Astrocyte of the cerebellum (primary cell): ENCODE results near the gene C19orf85.

Experiments used
- DNase-seq: peaks from one replicate; pipeline ENCODE4 v3.0.0-alpha.2; 2011; ENCODE audit warnings: low read depth
- H3K4me3 ChIP-seq: 2 replicates; pipeline ENCODE4 v1.5.1; 2011; ENCODE audit warnings: mild to moderate bottlenecking, low read depth, low read length, moderate library complexity
- in situ Hi-C: cut with HindIII; loops from 2 replicates; pipeline ENCODE4 v1.10.0; 2017; ENCODE audit warnings: low sequenced_read_pairs
- TF ChIP-seq, protein P1 (sequence below): IDR thresholded peaks from 2 replicates; pipeline ENCODE4 v1.5.1; 2012; ENCODE audit warnings: low read length, low read depth, moderate library complexity, mild to moderate bottlenecking; ENCODE audit errors: missing control alignments

The C19orf85 gene

DNA sequence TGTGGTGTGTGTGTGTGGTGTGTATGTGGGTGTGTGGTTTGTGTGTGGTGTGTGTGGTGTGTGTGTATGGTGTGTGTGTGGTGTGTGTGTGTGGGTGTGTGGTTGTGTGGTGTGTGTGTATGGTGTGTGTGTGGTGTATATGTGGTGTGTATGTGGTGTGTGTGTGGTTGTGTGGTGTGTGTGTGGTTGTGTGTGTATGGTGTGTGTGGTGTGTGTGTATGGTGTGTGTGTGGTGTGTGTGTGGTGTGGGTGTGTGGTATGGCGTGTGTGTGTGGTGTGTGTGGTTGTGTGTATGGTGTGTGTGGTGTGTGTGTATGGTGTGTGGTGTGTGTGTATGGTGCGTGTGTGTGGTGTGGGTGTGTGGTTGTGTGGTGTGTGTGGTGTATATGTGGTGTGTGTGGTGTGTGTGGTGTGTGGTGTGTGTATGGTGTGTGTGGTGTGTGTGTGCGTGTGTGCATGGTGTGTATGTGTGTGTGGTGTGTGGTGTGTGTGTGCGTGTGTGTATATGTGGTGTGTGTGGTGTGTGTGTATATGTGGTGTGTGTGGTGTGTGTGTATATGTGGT, 30.1 kb downstream of the C19orf85 start:
- no peak for DNase-seq
- in situ Hi-C loops, result no loop called here
- TF ChIP-seq, protein P1, sequence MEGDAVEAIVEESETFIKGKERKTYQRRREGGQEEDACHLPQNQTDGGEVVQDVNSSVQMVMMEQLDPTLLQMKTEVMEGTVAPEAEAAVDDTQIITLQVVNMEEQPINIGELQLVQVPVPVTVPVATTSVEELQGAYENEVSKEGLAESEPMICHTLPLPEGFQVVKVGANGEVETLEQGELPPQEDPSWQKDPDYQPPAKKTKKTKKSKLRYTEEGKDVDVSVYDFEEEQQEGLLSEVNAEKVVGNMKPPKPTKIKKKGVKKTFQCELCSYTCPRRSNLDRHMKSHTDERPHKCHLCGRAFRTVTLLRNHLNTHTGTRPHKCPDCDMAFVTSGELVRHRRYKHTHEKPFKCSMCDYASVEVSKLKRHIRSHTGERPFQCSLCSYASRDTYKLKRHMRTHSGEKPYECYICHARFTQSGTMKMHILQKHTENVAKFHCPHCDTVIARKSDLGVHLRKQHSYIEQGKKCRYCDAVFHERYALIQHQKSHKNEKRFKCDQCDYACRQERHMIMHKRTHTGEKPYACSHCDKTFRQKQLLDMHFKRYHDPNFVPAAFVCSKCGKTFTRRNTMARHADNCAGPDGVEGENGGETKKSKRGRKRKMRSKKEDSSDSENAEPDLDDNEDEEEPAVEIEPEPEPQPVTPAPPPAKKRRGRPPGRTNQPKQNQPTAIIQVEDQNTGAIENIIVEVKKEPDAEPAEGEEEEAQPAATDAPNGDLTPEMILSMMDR, result no peak
- H3K4me3 ChIP-seq, result no peak overlapping the region

DNA sequence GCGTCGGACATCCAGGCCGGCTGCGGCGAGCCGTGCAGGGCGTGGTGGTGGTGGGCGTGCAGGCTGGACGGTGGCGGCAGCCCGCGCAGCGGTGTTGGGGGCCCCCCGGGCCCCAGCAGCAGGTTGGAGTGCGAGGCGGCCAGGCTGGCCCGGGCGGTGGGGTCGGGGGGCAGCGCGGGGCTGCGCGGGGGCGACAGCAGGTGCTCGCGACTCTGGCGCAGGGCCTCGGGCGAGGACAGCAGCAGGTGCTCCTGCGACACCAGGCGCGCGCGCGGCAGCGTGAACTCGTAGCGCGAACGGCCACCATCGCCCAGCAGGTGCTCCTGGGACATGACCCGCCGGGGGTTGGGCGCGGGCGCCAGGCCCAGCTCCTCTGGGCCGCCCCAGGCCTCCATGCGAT, 31.3 kb downstream of the C19orf85 start:
- no peak for DNase-seq
- TF ChIP-seq, protein P1, result no peak
- in situ Hi-C loops, result no loop called here
- H3K4me3 ChIP-seq, result no peak overlapping the region

DNA sequence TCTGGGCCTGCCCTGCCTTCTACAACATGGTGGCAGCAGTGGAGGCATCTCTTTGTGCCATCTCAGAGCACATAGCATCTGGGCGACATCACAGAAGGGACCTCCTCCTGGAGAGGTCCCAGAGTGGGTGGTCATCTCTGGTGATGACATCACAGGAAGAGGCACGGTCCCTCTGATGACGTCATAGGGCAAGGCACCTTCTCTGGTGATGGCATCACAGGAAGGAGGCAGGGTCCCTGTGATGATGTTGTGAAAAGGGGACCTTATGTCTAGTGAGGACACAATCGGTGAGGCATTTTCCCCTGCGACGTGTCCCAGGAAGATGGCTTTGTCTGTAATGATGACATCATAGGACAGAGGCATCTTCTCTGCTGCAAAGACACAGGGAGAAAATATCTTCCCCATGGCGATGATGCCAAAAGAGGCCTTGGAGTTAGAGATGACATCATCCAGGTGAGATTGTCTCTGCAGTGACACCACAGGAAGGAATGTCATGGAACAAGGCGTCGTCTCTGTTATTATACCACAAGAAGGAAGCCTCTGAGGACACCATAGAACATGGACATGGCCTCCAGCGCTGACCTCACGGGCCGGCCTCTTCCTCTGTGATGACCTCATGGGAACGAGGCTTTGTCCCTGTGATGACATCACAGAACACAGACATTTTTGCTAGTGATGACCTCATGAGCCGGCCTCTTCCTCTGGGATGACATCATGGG, 32.2 kb downstream of the C19orf85 start:
- TF ChIP-seq, protein P1, result no peak
- in situ Hi-C loops, result no loop called here
- DNase-seq, result no peak

DNA sequence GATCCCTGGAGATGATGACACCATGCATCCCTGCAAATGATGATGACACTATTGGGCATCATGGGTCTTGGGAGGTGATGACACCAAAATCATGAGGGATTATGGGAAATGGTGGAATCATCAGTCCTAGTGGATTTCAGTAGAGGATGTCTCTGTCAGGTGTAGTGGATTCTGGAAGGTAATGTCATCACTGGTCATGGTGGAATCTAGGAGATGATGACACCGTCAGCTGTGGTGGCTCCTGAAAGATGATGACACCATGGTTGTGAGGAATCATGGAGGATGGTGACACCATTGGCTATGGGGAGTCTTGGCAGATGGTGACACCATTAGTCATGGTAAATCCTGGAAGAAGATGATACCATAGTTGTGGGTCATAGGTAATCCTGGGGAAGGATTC, 33.4 kb downstream of the C19orf85 start:
- DNase-seq, result no peak
- in situ Hi-C loops, result no loop called here
- H3K4me3 ChIP-seq, result no peak overlapping the region
- TF ChIP-seq, protein P1, result no peak

More for the DNA sequence above, 32.2 kb downstream of the C19orf85 start:
- no peak overlapping the region for H3K4me3 ChIP-seq

DNA sequence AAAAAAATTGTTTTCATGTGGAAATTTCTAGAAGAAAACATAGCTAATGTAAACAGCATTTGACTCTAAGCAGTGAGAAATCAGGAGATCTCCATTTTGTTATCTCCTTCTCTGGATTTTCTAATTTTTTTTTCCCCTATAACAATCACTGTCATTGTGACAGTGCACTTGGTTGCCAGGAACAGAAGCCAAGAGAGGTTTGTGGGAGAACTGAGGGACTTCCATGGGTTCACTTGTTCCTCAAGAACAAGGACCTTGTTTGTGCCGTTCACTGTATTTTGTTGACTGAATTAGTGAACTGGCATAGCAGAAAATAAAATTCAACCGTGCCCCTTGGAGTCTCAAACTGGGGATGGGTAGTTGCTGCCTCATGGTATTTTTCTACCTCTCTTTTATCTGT, 38.5 kb downstream of the C19orf85 start:
- no peak overlapping the region for H3K4me3 ChIP-seq
- TF ChIP-seq, protein P1, result no peak
- DNase-seq, result no peak
- in situ Hi-C loops, result no loop called here

DNA sequence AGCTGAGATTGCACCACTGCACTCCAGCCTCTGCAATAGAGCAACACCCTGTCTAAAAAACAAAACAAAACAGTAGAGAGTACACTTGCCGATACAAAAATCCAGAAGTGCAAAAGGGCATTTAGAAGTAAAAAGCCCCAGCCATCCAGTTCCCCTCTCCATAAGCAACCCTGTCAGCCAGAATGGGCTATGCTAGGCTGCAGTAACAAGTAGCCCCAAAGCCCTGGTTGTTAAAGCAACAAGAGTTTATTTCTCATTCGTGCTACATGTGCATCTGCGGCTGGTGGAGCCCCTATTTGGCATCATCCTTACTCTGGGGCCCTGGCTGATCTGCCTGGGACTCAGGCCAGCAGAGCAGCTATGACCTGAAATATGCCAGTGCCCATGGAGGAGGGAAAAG, 40.0 kb downstream of the C19orf85 start:
- H3K4me3 ChIP-seq, result no peak overlapping the region
- no peak for DNase-seq
- TF ChIP-seq, protein P1, result no peak
- in situ Hi-C loops, result no loop called here
